ENCODE measurements around the gene UGT1A9. TPM values are rescaled to one million over a fixed set of nuclear protein-coding genes. Genes with fewer than 3 reads are reported as not detected.

UGT1A9 gene
- total and polyA plus RNA-seq, 10 of the 15 experiments (the other 5 are each of a cell fraction or from before 2014, with no cell fraction given) = 0.07 TPM; not detected in 9

DNA sequence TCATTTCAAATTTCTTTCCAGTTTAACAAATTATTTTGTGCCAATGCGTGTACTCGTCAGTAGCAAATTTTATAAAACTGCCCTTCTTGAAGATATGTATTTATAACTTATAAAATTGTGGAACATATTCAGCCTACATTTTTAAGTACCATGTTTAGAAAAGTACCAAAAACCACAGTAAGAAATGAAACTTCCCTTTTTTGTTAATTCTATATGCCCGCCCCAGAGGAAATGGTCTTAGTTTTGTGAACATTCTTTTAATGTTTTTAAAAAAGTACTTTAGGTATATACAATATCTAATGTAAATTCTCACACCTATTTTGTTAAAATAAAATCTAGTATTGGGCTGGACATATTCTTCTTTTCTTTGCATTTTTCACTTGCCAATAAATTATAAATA, 1.2 kb downstream of the UGT1A9 start:
- Histone ChIP-seq H3K9ac (ENCODE audit: control insufficient read depth, insufficient read depth, low read length) (no peak overlapping the region), H4K20me1 (ENCODE audit: control insufficient read depth, insufficient read depth) (no peaks in the 10 kb centered on the region), H3K4me1 (ENCODE audit: control insufficient read depth, insufficient read depth, low read length) (no peaks in the 10 kb centered on the region), H3K27ac (ENCODE audit: control insufficient read depth, insufficient read depth) (no peak overlapping the region), H3K4me3 (no peak overlapping the region), H3K79me2 (ENCODE audit: control insufficient read depth, insufficient read depth, low read length) (no peaks in the 10 kb centered on the region), H3K36me3 (ENCODE audit: control insufficient read depth in 2 of 2, insufficient read depth in 2 of 2, low read length in 1 of 2) (no peaks in the 10 kb centered on the region), H2AFZ (ENCODE audit: control insufficient read depth, low read depth, low read length) (no peak overlapping the region), H3K9me3 (replicated peaks; ENCODE audit: control insufficient read depth, insufficient read depth, low read length) (no peaks in the 10 kb centered on the region), H3K27me3 (replicated peaks in 1 of 2; ENCODE audit: control insufficient read depth in 2 of 2, insufficient read depth in 2 of 2, low read length in 1 of 2) (no peaks in the 10 kb centered on the region; a peak in 1 of 4 replicates), H3K4me2 (ENCODE audit: control insufficient read depth, insufficient read depth) (no peak overlapping the region)
- FAIRE-seq = no peak
- SMC1A ChIA-PET (ENCODE audit: uncharacterized antibody, unreplicated experiment) = no interaction called here
- BruUV-seq (replicated peaks) = no TSS peak
- CTCF ChIA-PET = no interaction called here
- POLR2A ChIA-PET = no interaction called here
- RAD21 ChIA-PET (ENCODE audit: unreplicated experiment) = no interaction called here
- no peak for ATAC-seq
- intact Hi-C loops (cut with micrococcal nuclease; ENCODE audit: unreplicated experiment) = no loop called here
- in situ Hi-C loops (cut with MboI) = no loop called here
- no peak for DNase-seq (ENCODE audit: low read depth, low spot score)
- 65% methylated on average over 3 of the region's 3 CpGs for WGBS (ENCODE audit: insufficient coverage, insufficient replicate concordance, low lambda C conversion rate, missing lambda C conversion rate)
- TF ChIP-seq RB1 (IDR thresholded peaks at IDR 0.05; ENCODE audit: borderline replicate concordance) (no peak), CREB1 (IDR thresholded peaks at IDR 0.05; ENCODE audit: low read depth) (no peak), SUPT20H (IDR thresholded peaks at IDR 0.05; ENCODE audit: borderline replicate concordance, control insufficient read depth, low read depth, low read length) (no peak), SRF (IDR thresholded peaks at IDR 0.05; ENCODE audit: low read depth in 2 of 2, low read length in 2 of 2) (no peak), SMC3 (IDR thresholded peaks at IDR 0.05; ENCODE audit: borderline replicate concordance, low read length) (no peak)

DNA sequence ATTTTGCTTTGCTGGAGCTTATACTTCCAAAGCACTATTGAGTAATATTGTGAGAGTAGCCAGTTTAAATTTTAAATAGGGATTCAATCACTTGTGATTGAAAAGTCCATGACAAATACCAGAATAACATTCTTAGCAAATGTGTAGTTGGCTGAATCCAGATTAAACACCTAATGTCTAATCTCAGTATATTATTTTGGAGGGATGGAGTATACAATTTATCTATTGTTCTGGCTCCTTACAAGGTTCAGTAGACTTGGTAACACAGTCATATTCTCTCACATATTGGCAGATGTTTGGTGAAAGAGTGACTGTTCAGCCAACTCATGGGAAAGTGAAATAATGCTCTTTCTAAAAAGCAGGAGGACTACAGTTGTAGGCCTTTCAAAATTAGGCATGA, 2.2 kb downstream of the UGT1A9 start:
- H3K9ac ChIP-seq (ENCODE audit: control insufficient read depth, insufficient read depth, low read length) = no peak overlapping the region
- no peak overlapping the region for H3K4me3 ChIP-seq
- no peak overlapping the region for H3K4me2 ChIP-seq (ENCODE audit: control insufficient read depth, insufficient read depth)
- no peaks in the 10 kb centered on the region; a peak in 1 of 4 replicates for H3K27me3 ChIP-seq (replicated peaks in 1 of 2; ENCODE audit: control insufficient read depth in 2 of 2, insufficient read depth in 2 of 2, low read length in 1 of 2)
- H3K4me1 ChIP-seq (ENCODE audit: control insufficient read depth, insufficient read depth, low read length) = no peaks in the 10 kb centered on the region
- ChIA-PET CTCF (no interaction called here), RAD21 (ENCODE audit: unreplicated experiment) (no interaction called here), POLR2A (no interaction called here), SMC1A (ENCODE audit: uncharacterized antibody, unreplicated experiment) (no interaction called here)
- no peak for FAIRE-seq
- BruUV-seq (replicated peaks) = no TSS peak
- no peaks in the 10 kb centered on the region for H3K36me3 ChIP-seq (ENCODE audit: control insufficient read depth in 2 of 2, insufficient read depth in 2 of 2, low read length in 1 of 2)
- in situ Hi-C loops (cut with MboI) (no loop called here), intact Hi-C loops (cut with micrococcal nuclease; ENCODE audit: unreplicated experiment) (no loop called here)
- no peaks in the 10 kb centered on the region for H3K9me3 ChIP-seq (replicated peaks; ENCODE audit: control insufficient read depth, insufficient read depth, low read length)
- H4K20me1 ChIP-seq (ENCODE audit: control insufficient read depth, insufficient read depth) = no peaks in the 10 kb centered on the region
- no peaks in the 10 kb centered on the region for H3K79me2 ChIP-seq (ENCODE audit: control insufficient read depth, insufficient read depth, low read length)
- TF ChIP-seq, protein P1, sequence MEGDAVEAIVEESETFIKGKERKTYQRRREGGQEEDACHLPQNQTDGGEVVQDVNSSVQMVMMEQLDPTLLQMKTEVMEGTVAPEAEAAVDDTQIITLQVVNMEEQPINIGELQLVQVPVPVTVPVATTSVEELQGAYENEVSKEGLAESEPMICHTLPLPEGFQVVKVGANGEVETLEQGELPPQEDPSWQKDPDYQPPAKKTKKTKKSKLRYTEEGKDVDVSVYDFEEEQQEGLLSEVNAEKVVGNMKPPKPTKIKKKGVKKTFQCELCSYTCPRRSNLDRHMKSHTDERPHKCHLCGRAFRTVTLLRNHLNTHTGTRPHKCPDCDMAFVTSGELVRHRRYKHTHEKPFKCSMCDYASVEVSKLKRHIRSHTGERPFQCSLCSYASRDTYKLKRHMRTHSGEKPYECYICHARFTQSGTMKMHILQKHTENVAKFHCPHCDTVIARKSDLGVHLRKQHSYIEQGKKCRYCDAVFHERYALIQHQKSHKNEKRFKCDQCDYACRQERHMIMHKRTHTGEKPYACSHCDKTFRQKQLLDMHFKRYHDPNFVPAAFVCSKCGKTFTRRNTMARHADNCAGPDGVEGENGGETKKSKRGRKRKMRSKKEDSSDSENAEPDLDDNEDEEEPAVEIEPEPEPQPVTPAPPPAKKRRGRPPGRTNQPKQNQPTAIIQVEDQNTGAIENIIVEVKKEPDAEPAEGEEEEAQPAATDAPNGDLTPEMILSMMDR (IDR thresholded peaks at IDR 0.05 in 2 of 3, conservative IDR thresholded peaks at IDR 0.05 in 1 of 3; ENCODE audit: control insufficient read depth in 2 of 3, extremely low read depth in 1 of 3, insufficient read depth in 1 of 3, low read depth in 3 of 3, low read length in 3 of 3) = no peak
- TF ChIP-seq ATF7 (IDR thresholded peaks at IDR 0.05; ENCODE audit: low read depth) = no peak
- no peak for DNase-seq (ENCODE audit: low read depth, low spot score)
- H3K27ac ChIP-seq (ENCODE audit: control insufficient read depth, insufficient read depth) = no peak overlapping the region
- no peak for ATAC-seq
- H2AFZ ChIP-seq (ENCODE audit: control insufficient read depth, low read depth, low read length) = no peak overlapping the region
